ENCODE data around the gene CLCA4. TPM values are rescaled to one million over a fixed set of nuclear protein-coding genes. Genes with fewer than 3 reads are reported as not detected.

Gene CLCA4
- total RNA-seq, 1 experiment from 2014 or later = not detected

DNA sequence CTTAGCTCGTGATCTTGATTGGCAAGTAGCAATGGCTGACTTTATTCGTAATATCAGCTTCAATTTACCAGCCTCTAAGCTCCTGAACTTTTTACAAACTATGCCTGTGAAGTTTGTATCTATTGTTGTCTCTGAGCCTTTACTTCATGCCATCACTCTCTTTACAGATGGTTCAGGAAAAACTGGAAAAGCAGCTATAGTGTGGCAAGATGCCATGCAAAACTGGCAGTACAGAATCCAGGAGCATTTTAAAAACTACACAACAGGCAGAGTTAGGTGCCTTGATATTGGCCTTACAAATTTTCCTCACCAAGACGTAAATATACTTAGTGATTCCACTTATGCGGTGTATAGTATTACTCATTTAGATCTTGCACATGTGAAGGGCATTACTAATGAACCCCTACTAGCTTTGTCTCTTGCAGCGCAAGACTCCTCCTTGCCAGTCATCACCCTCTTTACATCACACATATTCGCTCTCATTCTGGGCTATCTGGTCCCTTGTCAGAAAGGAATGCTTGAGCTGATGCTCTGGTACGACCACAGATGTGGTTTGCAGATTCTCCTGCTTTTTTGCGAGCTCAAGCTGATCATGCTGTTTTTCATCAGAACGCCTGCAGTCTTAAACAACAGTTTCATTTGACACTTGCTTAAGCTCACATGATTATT, 41.8 kb upstream of the CLCA4 start:
- no TSS peak for BruUV-seq (replicated peaks)
- intact Hi-C loops (cut with micrococcal nuclease; ENCODE audit: unreplicated experiment) = no loop called here
- no peaks in the 10 kb centered on the region for H3K9me3 Mint-ChIP-seq (ENCODE audit: low read depth, unreplicated experiment)
- CTCF ChIA-PET = interaction anchor here (1.1 to 1.6 kb wide), 2 partner anchors 13 to 32 kb away, joined by 3 to 4 read pairs; no protein-coding TSS in a partner anchor
- no peak overlapping the region for H3K27ac Mint-ChIP-seq (ENCODE audit: unreplicated experiment)
- H3K27me3 Mint-ChIP-seq (ENCODE audit: unreplicated experiment) = no peaks in the 10 kb centered on the region
- H3K36me3 Mint-ChIP-seq (ENCODE audit: insufficient read depth, unreplicated experiment) = peaks cover 6% of the 10 kb centered on the region
- peaks cover 26% of the 10 kb centered on the region for H3K4me1 Mint-ChIP-seq (ENCODE audit: low read depth, unreplicated experiment)
- peak; percentile 12 for DNase-seq
- no peak overlapping the region for H3K4me3 Mint-ChIP-seq (ENCODE audit: low read depth, unreplicated experiment)
- TF ChIP-seq, protein P1, sequence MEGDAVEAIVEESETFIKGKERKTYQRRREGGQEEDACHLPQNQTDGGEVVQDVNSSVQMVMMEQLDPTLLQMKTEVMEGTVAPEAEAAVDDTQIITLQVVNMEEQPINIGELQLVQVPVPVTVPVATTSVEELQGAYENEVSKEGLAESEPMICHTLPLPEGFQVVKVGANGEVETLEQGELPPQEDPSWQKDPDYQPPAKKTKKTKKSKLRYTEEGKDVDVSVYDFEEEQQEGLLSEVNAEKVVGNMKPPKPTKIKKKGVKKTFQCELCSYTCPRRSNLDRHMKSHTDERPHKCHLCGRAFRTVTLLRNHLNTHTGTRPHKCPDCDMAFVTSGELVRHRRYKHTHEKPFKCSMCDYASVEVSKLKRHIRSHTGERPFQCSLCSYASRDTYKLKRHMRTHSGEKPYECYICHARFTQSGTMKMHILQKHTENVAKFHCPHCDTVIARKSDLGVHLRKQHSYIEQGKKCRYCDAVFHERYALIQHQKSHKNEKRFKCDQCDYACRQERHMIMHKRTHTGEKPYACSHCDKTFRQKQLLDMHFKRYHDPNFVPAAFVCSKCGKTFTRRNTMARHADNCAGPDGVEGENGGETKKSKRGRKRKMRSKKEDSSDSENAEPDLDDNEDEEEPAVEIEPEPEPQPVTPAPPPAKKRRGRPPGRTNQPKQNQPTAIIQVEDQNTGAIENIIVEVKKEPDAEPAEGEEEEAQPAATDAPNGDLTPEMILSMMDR (IDR thresholded peaks at IDR 0.05; ENCODE audit: unreplicated experiment) = no peak

DNA sequence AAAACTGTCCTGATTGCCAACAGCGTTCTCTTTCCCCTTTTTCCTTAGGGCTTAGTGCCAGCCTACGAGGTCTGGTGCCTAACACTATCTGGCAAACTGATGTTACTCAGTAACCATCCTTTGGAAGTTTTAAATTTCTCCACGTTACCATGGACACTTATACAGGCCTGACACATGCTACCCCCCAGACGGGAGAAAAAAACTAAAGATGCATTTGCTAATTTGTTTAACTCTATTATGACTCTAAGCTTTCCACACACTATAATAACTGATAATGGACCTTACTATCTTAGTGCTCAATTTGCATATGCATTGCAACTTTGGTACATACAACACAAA, 41.3 kb upstream of the CLCA4 start:
- Mint-ChIP-seq H3K9me3 (ENCODE audit: low read depth, unreplicated experiment) (no peaks in the 10 kb centered on the region), H3K4me3 (ENCODE audit: low read depth, unreplicated experiment) (no peak overlapping the region), H3K27me3 (ENCODE audit: unreplicated experiment) (no peaks in the 10 kb centered on the region), H3K27ac (ENCODE audit: unreplicated experiment) (no peak overlapping the region), H3K36me3 (ENCODE audit: insufficient read depth, unreplicated experiment) (peaks cover 6% of the 10 kb centered on the region), H3K4me1 (ENCODE audit: low read depth, unreplicated experiment) (peaks cover 26% of the 10 kb centered on the region)
- CTCF ChIA-PET = interaction anchor here (1.6 kb wide), 1 partner anchor 13 kb away, joined by 3 read pairs; no protein-coding TSS in a partner anchor
- intact Hi-C loops (cut with micrococcal nuclease; ENCODE audit: unreplicated experiment) = no loop called here
- BruUV-seq (replicated peaks) = no TSS peak
- TF ChIP-seq, protein P1 (IDR thresholded peaks at IDR 0.05; ENCODE audit: unreplicated experiment) = no peak
- DNase-seq = no peak

DNA sequence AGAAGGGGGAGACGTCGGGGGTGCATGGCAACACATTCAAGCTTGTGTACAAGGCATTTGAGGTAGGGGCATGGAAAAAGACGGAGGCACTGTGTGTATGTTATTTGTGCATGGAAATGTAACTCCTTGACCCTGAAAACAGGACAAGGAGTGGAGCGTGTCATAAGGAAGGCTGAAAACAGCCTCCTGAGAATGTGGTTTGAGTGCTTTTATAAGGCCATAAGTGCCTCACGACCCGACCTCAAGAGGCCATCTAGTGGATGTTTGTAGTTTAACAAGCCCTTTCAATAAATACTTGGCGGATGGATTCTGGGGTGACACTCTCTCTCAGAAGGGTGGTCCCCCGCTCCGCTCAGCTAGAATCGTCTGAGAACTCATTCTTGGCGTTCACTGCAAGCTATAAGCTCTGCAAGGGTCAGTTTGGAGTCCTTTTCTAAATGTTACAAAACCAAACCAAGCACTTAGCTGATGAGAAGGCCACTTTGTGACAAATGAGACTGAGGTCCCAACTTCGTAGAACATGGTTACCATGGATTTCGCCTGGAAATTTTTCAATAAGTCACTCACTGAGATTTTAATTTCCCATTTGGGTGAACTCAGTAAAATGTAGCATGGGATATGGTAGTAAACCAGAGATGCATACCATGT, 38.8 kb upstream of the CLCA4 start:
- no peak overlapping the region for H3K4me3 Mint-ChIP-seq (ENCODE audit: low read depth, unreplicated experiment)
- no peaks in the 10 kb centered on the region for H3K27me3 Mint-ChIP-seq (ENCODE audit: unreplicated experiment)
- H3K36me3 Mint-ChIP-seq (ENCODE audit: insufficient read depth, unreplicated experiment) = no peaks in the 10 kb centered on the region
- DNase-seq = peak; percentile 5
- H3K4me1 Mint-ChIP-seq (ENCODE audit: low read depth, unreplicated experiment) = peaks cover 13% of the 10 kb centered on the region
- H3K9me3 Mint-ChIP-seq (ENCODE audit: low read depth, unreplicated experiment) = no peaks in the 10 kb centered on the region
- no peak overlapping the region for H3K27ac Mint-ChIP-seq (ENCODE audit: unreplicated experiment)
- TF ChIP-seq, protein P1 (IDR thresholded peaks at IDR 0.05; ENCODE audit: unreplicated experiment) = peak; percentile 52
- intact Hi-C loops (cut with micrococcal nuclease; ENCODE audit: unreplicated experiment) = no loop called here
- CTCF ChIA-PET = no interaction called here
- no TSS peak for BruUV-seq (replicated peaks)

DNA sequence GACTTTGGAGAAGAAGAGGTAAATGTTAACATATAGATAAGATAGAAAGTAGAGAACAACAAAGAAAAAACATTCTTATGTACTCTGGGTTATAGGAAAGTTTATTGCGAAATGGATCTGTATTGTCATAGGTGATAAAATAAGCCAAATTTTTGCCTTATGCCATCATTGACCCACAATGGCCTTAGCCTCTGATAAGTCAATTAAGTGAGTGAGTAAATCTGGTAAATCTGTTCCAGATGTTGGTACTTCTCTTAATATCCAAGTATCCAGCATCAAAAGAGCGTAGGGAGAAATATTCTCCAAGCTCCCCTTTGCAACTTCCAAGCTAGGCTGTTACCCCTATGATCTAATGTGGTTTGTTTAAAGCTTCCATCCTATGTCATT, 38.3 kb upstream of the CLCA4 start:
- H3K9me3 Mint-ChIP-seq (ENCODE audit: low read depth, unreplicated experiment) = no peaks in the 10 kb centered on the region
- H3K27me3 Mint-ChIP-seq (ENCODE audit: unreplicated experiment) = no peaks in the 10 kb centered on the region
- DNase-seq = no peak
- H3K36me3 Mint-ChIP-seq (ENCODE audit: insufficient read depth, unreplicated experiment) = no peaks in the 10 kb centered on the region
- TF ChIP-seq, protein P1 (IDR thresholded peaks at IDR 0.05; ENCODE audit: unreplicated experiment) = no peak
- BruUV-seq (replicated peaks) = no TSS peak
- CTCF ChIA-PET = no interaction called here
- no peak overlapping the region for H3K4me3 Mint-ChIP-seq (ENCODE audit: low read depth, unreplicated experiment)
- intact Hi-C loops (cut with micrococcal nuclease; ENCODE audit: unreplicated experiment) = no loop called here
- H3K27ac Mint-ChIP-seq (ENCODE audit: unreplicated experiment) = no peak overlapping the region
- peaks cover 13% of the 10 kb centered on the region for H3K4me1 Mint-ChIP-seq (ENCODE audit: low read depth, unreplicated experiment)
